ENCODE data around the gene SLC1A4.

DNA sequence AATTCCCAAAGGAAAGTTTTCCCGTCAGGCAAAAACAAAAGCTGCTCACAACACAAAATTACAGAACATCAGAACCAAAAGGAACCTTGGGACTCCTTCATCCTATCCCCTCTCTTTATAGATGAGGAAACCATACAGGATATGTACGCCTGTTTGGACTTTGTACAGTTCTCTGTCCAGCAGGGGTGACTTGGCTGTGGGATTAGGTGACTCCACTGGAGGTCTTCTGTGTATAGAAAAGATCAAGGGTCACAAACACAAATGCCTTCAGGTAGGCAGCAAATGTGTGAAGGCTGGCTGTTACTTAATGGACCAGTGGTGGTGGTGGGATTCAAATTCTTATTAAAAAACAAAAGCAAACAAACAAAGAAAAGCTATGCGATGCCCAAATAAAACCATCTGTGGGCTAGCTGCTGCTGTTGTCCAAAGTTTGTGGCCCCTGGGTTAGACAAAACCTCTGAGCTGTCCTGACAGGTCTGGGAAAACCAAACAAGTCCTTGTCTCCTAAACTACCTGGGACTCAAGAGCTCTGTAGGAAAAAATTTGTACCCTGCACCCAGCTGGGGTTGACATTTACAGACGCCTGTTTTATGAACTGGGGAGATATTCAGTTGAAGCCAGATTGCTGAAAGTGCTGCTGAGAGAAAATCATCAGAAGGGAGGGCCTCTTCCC lies 65.7 kb downstream of the SLC1A4 start:
- no peak for TF ChIP-seq CTCF (IDR thresholded peaks at IDR 0.05)
- no peak for TF ChIP-seq JUND (IDR thresholded peaks at IDR 0.05)
- no peak for TF ChIP-seq GABPA (IDR thresholded peaks at IDR 0.05; ENCODE audit: low read depth)

Data from SK-N-SH (cell line).